GM12801 (cell line): ENCODE measurements around the gene GLDN.

Source experiments
- TF ChIP-seq, protein P1 (sequence below): IDR thresholded peaks from one replicate; pipeline ENCODE4 v1.5.1; 2011; ENCODE audit warnings: control low read depth; ENCODE audit not compliant: insufficient read length; ENCODE audit errors: extremely low read depth

Gene GLDN

DNA sequence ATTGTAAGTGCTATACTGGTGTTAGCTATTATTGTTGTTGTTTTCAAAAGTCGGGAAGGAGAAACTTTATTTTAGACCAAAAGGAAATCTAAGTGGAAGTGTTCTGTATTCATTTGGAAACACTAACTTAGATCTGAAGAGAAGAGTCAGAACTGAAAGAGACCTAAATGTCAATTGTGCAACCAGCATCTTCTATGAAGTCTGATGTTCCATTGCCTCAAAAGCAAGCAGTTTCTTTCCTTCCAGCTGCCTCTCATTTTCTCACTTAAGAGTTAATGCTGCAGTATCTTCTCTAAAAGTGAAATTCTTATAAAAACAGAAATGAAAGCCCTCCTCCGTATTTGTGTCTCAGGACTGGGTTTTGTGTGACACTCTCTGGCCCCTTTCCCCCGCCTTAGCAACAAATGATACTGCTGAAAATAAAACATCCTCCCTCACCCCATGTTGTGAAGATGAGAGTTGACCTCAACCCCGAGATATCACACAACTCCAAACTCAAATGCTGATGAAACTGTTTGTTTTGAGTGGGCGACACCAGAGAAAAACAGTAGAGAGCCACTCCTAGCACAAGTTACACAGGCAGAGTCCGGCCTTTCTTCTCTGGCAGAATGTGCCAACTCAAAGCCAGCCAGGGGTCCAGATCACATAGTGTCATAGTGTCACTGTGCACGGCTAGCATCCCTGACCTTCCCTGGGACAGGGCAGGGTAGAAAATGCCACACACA lies 48.9 kb downstream of the GLDN start:
- TF ChIP-seq, protein P1, sequence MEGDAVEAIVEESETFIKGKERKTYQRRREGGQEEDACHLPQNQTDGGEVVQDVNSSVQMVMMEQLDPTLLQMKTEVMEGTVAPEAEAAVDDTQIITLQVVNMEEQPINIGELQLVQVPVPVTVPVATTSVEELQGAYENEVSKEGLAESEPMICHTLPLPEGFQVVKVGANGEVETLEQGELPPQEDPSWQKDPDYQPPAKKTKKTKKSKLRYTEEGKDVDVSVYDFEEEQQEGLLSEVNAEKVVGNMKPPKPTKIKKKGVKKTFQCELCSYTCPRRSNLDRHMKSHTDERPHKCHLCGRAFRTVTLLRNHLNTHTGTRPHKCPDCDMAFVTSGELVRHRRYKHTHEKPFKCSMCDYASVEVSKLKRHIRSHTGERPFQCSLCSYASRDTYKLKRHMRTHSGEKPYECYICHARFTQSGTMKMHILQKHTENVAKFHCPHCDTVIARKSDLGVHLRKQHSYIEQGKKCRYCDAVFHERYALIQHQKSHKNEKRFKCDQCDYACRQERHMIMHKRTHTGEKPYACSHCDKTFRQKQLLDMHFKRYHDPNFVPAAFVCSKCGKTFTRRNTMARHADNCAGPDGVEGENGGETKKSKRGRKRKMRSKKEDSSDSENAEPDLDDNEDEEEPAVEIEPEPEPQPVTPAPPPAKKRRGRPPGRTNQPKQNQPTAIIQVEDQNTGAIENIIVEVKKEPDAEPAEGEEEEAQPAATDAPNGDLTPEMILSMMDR, result no peak

DNA sequence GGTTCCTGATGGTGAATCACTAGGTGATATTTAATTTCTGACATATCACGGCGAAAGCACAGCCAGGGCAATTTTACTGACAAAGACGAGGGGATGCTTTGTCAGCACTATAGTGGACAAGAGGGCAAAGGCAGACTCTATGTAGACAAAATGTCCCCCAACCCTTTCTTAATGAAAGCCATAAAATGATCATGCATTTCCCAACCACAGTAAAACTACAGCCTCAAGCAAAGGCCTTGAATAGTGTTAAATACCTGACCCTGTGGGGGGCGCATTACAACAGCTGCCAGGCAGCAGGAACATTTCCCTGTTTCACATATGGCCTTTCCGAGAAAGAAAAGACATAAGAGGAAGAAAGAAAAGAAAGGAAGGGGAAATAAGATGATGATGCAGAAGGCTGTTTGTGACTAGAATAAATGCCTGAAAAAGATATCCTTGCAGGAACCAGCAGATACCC lies 49.5 kb downstream of the GLDN start:
- TF ChIP-seq, protein P1, result no peak

DNA sequence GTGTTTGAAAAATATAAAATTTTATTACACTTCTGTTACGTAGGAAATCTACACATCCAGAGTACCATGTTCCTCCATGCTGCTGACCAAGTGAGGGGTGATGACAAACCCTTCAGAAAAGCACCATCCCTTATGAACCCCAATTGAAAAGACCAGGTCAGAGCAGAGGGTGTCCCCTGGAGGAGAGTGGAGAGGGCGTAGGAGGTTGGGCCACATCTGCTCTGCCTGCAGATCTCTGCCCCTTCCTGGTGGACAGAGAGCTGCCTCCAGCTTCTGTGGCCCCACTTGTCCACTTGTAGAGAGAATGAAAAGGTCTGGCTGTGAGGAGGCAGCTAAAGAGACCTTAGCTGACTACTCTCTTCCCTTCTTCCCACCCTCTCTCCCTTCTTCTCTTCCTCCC lies 55.5 kb downstream of the GLDN start:
- TF ChIP-seq, protein P1, result no peak

DNA sequence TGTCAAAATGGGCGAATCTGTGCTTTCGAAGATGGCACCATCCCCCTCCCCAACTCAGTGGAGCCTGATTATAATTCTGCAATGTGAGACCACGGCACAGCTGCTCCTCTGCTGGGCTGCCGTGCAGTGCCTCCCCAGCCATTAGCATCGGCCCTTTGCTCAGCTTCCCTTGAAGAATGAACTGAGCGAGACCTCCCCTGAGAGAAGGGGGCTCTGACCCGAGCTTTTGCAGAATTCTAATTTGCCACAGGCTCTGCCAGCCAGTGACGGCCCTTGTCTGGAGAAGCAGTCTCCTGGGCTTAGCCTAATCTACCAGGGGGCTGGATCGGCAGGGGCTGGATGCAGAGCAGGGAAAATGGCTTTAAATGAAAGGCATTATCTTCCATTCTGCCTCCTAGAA lies 57.2 kb downstream of the GLDN start:
- TF ChIP-seq, protein P1, result no peak

DNA sequence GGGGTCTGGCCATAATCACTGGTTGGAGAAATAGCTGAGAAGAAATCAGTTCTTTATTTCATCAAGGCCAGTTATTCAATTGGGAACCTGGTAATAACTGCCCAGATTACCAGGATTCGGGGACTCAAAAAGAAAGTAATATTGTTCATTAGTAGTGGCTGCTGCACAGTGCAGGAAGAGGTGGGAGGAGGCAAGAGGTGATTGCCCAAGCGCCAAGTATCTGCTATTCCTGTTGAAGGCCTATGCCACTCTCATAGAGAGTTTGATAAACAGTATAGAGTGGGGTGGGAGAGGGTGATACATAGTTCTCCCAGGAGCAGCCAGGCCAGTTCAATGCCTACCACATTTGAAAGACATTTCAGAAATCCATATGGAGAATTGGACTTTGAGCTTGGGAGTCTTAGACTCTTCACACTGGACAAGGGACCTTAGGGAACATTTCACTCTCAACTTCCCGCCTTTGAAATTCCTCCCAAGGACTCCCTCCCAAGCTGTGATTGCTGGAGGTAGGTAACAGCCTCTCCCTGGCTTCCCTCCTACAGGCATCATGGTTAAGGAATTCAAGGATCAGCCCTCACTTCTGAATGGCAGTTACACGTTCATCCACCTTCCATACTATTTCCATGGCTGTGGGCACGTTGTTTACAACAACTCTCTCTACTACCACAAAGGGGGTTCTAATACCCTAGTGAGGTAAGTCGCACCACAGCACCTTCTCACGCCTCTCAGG lies 59.8 kb downstream of the GLDN start:
- TF ChIP-seq, protein P1, result no peak

DNA sequence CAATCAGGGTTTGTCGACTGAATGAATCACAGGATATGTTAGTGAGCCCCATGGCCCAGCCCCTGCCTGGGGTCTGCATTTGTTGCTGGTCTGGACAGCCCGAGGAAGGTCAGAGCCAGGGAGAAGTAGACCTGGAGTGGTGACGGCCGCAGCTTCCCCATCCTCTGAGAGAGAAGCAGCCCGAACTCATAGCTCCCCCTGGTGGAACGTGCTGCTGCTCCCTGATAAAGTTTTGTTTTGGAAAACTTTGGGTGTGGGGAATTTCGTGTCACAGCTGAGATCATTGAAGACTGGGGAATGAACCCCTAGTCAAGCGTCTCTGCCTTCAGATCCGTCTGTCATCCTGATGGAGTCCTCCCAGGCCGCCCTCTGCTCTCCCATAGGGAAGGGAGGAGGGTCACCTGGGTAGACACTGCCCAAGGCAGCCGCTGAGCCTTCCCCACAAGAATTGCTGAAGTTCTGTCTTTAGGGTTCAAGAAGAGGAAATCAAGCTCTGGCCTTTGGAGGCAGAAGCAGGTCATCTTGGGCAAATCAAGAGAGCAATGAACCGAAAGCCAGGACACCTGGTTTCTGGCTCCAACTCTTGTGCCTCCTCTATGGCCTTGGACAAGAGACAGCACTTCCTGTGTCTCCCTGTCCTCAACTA lies 60.5 kb downstream of the GLDN start:
- TF ChIP-seq, protein P1, result no peak
